HG03571 (cell line): Measurements from ENCODE around the gene KCTD12.
"Not testable (repeated sequence)": the region's sequence is repeated elsewhere in the genome, so short reads cannot be mapped to it uniquely, and the experiment has no call there.

ENCODE experiments used
- ATAC-seq: cut with Tn5 transposase; IDR thresholded peaks from one replicate; pipeline ENCODE4 v1.9.1; 2021; ENCODE audit not compliant: unreplicated experiment

Gene KCTD12

GRCh38 chr13:76886292-76887075 is at the start of gene KCTD12:
Gene KCTD12, minus strand, starts transcription at chr13:76886405. Its CDS starts 257 bp downstream, at chr13:76886148.
- ATAC-seq: peak; percentile 65

DNA sequence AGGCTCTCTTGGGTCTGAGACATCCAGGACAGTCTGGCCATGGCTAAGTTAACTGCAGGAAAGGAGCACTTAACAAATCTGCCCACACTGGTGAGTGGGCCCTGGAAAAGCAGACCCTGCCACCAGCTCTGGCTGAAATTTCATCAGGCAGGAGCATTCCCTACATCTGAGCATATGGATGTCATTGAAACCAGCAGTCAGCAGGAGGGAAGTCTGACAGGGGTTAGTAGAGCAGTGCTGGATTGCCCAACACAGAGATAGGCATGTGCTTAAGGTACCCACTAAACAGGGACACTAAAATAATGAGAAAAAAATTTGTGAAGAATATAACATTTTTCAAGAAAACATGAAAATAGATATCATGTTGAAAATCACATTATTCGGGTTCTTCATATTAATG is 48.5 kb upstream of the KCTD12 start:
- ATAC-seq: no peak

DNA sequence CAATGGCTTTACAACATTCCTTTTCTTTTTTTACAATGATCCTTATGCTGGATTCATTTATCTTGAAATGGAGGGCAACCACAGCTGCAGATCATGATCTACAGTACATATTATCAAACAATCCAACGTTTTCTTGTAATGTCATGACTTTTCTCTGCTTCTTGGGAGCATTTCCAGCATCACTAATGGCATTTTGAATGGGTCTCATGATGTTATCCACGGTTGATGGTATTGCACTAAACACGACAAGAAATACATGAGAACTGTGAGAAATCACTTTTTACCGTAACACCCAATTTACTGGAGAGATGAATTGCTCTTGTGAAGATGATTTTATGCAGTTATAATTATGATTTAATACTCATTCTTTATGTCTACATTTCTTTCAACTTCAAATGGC is 45.9 kb upstream of the KCTD12 start:
- no peak for ATAC-seq

DNA sequence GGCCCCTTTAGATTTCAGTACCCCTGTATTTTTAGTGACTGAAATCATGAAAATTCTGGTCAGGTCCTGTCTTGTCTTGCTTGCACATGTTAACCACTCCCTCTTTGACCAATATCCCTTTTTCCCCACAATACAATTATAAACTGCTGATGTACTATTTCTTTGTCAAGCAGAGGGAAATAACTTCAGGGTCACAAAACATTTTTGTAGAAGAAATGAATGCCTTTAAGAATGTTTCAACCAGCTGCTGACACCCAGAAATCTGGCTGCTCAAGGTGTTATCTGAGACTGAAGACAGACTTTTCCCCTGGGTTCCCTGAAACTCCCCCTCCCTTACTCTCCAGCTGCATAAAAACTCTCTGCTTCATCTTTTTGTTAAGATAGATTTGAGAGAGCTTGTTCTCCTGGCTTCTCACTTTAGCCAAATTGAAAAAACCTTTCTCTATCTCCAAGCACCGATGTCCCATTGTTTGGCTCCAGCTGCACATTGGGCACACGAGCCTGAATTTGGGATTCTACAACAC is 43.7 kb upstream of the KCTD12 start:
- no peak for ATAC-seq

GRCh38 chr13:76929320-76929719 is 43.1 kb upstream of the KCTD12 start:
- no peak for ATAC-seq

- no peak for ATAC-seq
Observed at GRCh38 chr13:76928456-76928855, 42.3 kb upstream of the KCTD12 start.

DNA sequence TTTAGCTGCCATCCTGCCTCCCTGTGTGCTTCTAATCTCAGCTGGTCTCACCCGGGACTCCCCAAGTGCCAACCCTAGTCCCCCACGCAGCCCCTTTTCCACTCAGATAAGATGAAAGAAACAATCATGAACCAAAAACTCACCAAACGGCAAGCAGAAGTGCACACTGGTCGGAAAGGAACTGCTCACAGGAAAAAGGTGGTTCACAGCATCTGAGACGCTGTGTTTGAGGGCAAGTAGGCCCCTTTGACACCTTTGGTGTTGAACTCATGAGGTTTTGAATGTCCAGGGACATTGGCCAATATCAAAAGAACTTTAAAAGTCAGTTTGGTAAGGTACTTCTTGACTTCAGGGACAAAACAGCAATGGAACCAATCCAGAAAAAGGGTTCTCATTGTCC is 41.8 kb upstream of the KCTD12 start:
- no peak for ATAC-seq

- no peak for ATAC-seq
Observed at GRCh38 chr13:76925115-76925514, 38.9 kb upstream of the KCTD12 start.

GRCh38 chr13:76921516-76921915 is 35.3 kb upstream of the KCTD12 start:
- ATAC-seq: no peak

- ATAC-seq: not testable (repeated sequence)
Observed at GRCh38 chr13:76917755-76918481, 31.7 kb upstream of the KCTD12 start.

GRCh38 chr13:76917095-76917494 is 30.9 kb upstream of the KCTD12 start:
- ATAC-seq: no peak

GRCh38 chr13:76913898-76914297 is 27.7 kb upstream of the KCTD12 start:
- no peak for ATAC-seq

- no peak for ATAC-seq
Observed at GRCh38 chr13:76912476-76912875, 26.3 kb upstream of the KCTD12 start.

- no peak for ATAC-seq
Observed at GRCh38 chr13:76904507-76904906, 18.3 kb upstream of the KCTD12 start.

- ATAC-seq: peak; percentile 97
Observed at GRCh38 chr13:76903544-76904162, 17.4 kb upstream of the KCTD12 start.

DNA sequence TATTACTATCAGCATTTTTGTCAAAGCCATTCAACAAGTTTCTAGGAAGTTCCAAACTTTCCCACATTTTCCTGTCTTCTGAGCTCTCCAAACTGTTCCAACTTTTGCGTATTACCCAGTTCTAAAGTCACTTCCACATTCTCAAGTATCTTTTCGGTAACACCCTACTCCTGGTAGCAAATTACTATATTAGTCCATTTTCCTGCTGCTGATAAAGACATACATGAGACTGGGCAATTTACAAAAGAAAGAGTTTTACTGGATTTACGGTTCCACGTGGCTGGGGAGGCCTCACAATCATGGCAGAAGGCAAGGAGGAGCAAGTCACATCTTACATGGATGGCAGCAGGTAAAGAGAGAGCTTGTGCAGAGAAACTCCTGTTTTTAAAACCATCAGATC is 12.9 kb upstream of the KCTD12 start:
- ATAC-seq: not testable (repeated sequence)

DNA sequence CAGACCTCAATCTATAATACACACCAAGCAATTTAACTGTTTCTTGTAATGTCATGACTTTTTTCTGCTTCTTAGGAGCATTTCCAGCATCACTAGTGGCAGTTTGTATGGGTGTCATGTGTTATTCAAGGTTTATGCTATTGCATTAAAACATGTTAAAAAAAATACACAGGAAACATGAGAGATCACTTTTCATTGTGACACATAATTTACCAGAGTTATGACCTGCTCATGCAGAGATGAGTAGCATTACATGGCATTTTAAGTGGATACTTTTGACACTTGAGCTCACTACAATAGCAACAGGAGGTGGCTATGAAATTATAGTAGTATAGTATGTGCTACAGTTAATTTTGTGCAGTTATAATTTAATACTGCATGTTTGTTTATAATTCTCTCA is 11.0 kb upstream of the KCTD12 start:
- ATAC-seq: not testable (repeated sequence)

DNA sequence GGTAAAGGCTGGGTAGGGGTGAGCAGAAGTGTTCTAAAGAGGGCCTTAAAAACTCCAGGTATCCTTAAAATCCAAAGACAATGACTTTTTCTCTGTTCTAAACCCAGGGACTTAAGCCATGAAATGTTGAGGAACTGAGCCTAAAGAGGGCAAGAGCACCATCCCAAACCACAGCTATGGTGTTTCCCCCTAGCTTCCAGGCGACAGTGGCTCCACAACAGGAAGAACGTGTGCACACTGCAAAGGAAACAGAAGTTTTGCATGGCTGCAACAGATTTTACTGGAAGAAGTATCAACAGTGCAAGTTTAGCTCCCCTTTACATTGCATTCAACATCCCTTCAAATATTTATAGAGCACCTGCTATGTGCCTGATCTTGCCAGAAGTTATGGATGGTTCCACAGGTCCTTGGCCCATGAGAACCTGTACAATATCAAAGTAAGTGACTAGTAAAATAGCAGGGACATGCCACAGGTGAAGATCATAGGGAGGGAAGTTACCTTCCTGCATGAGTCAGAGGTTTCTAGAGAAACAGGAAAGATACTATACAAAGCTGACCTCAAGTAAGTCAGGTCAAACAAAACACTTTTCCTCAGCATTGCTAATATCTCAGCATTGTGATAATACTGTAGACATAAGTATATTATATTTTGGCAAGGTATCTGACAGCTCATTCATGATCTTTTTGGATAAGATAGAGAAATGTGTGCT is 8.4 kb upstream of the KCTD12 start:
- no peak for ATAC-seq

DNA sequence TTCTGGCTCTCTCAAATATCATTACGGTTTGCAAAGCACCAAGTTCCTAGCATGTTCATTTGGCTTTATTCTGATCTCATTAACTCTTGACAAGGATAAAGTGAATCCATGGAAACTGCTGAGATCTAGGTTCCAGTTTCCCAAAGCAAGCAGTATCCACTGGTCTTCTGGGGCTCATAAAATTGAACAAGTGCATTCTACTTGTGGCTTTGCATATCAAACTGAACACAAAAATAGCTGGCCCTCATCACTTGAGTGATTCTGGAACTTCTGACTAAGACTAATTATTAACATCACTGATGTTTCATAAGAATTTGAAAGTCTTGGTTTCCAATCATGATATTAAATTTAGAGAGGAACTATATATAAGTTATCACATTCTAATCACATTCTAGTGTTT is 6.3 kb upstream of the KCTD12 start:
- peak; percentile 53 for ATAC-seq

GRCh38 chr13:76890021-76890420 is 3.8 kb upstream of the KCTD12 start:
- ATAC-seq: no peak

DNA sequence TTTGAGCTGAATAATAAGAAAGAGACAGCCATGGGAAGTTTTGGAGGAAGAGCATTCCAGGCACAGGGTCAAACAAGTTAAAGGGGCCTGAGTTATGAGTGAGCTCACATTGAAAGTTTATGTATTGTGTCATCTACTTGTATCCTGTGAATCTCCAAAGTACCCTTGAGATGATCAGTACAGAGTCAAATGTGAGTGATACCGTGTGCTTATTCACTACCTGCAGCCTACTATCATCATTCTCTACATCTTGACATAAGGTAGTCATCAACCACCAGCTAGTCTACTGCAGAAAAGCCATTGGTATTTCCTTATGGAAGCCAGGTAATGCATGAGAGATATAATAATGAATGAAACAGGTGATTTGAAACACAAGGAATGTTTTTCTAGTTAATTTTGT is 3.0 kb upstream of the KCTD12 start:
- ATAC-seq: no peak
